ENCODE data around the gene ARCN1.

Gene ARCN1

GRCh38 chr11:118607401-118608359 is 35.5 kb downstream of the ARCN1 start, which contains the start of gene PHLDB1:
PHLDB1 (plus strand) TSS chr11:118607615; CDS start chr11:118613837, 6,222 bp downstream.
- H3K56ac ChIP-seq (ENCODE audit: low read length), result peak within 1 kb of the TSS; percentile 49
- H3K27ac ChIP-seq (ENCODE audit: low read depth, low read length), result no peak within 1 kb of the TSS
- no peak within 1 kb of the TSS for H3K4ac ChIP-seq (ENCODE audit: low read depth, low read length)
- peak within 1 kb of the TSS; percentile 25 for H3K4me3 ChIP-seq (ENCODE audit: low read length)
- no peak within 1 kb of the TSS for H2BK15ac ChIP-seq (replicated peaks; ENCODE audit: low read depth)
- H3K23ac ChIP-seq (ENCODE audit: low read length), result peak within 1 kb of the TSS; percentile 24
- no peak within 1 kb of the TSS for H4K5ac ChIP-seq (ENCODE audit: low read length)
- H3K9ac ChIP-seq (ENCODE audit: low read length), result peak within 1 kb of the TSS; percentile 59
- H3K4me1 ChIP-seq (ENCODE audit: control insufficient read depth, low read depth, low read length), result peaks cover 4% of the 10 kb centered on the region
- no peak within 1 kb of the TSS for H4K8ac ChIP-seq (ENCODE audit: low read depth, low read length)
- H3K18ac ChIP-seq (ENCODE audit: low read length), result no peak within 1 kb of the TSS
- H3K27me3 ChIP-seq (ENCODE audit: insufficient read depth, low read length, poor library complexity), result peaks cover 38% of the 10 kb centered on the region
- peak within 1 kb of the TSS; percentile 64 for H3K4me2 ChIP-seq (ENCODE audit: low read length)
- peak; percentile 54 for DNase-seq
- no peak within 1 kb of the TSS for H2AK5ac ChIP-seq (ENCODE audit: low read length)
- WGBS (ENCODE audit: extremely low coverage, insufficient coverage, low lambda C conversion rate), result no CpG with 5 or more reads among the region's 72 CpGs
- H2BK5ac ChIP-seq (ENCODE audit: low read length), result no peak within 1 kb of the TSS
- no peaks in the 10 kb centered on the region for H3K79me2 ChIP-seq (ENCODE audit: control insufficient read depth, insufficient read depth, low read length)
- H3K36me3 ChIP-seq (ENCODE audit: control insufficient read depth, insufficient read depth, low read length), result no peaks in the 10 kb centered on the region
- no peaks in the 10 kb centered on the region for H3K79me1 ChIP-seq (ENCODE audit: low read length)
- H2BK120ac ChIP-seq (ENCODE audit: low read depth, low read length), result no peak within 1 kb of the TSS

GRCh38 chr11:118608360-118609227 is 36.4 kb downstream of the ARCN1 start:
- no peak overlapping the region for H2BK5ac ChIP-seq (ENCODE audit: low read length)
- H2BK120ac ChIP-seq (ENCODE audit: low read depth, low read length), result no peak overlapping the region
- H3K4me2 ChIP-seq (ENCODE audit: low read length), result peak overlapping the region; percentile 64
- H3K23ac ChIP-seq (ENCODE audit: low read length), result peak overlapping the region; percentile 95
- H4K5ac ChIP-seq (ENCODE audit: low read length), result no peak overlapping the region
- peak; percentile 17 for DNase-seq
- H3K79me1 ChIP-seq (ENCODE audit: low read length), result no peaks in the 10 kb centered on the region
- peaks cover 5% of the 10 kb centered on the region for H3K4me1 ChIP-seq (ENCODE audit: control insufficient read depth, low read depth, low read length)
- peak overlapping the region; percentile 43 for H2AK5ac ChIP-seq (ENCODE audit: low read length)
- H3K36me3 ChIP-seq (ENCODE audit: control insufficient read depth, insufficient read depth, low read length), result no peaks in the 10 kb centered on the region
- no peak overlapping the region for H3K4ac ChIP-seq (ENCODE audit: low read depth, low read length)
- H3K56ac ChIP-seq (ENCODE audit: low read length), result peak overlapping the region; percentile 50
- no peak overlapping the region for H3K27ac ChIP-seq (ENCODE audit: low read depth, low read length)
- no peak overlapping the region for H3K4me3 ChIP-seq (ENCODE audit: low read length)
- peak overlapping the region; percentile 2 for H3K9ac ChIP-seq (ENCODE audit: low read length)
- H3K79me2 ChIP-seq (ENCODE audit: control insufficient read depth, insufficient read depth, low read length), result no peaks in the 10 kb centered on the region
- no peak overlapping the region for H4K8ac ChIP-seq (ENCODE audit: low read depth, low read length)
- no peak overlapping the region for H3K18ac ChIP-seq (ENCODE audit: low read length)
- H2BK15ac ChIP-seq (replicated peaks; ENCODE audit: low read depth), result no peak overlapping the region
- WGBS (ENCODE audit: extremely low coverage, insufficient coverage, low lambda C conversion rate), result no CpG with 5 or more reads among the region's 69 CpGs
- H3K27me3 ChIP-seq (ENCODE audit: insufficient read depth, low read length, poor library complexity), result peaks cover 38% of the 10 kb centered on the region

GRCh38 chr11:118609380-118610224 is 37.4 kb downstream of the ARCN1 start:
- peak overlapping the region; percentile 16 for H3K4me2 ChIP-seq (ENCODE audit: low read length)
- H3K79me2 ChIP-seq (ENCODE audit: control insufficient read depth, insufficient read depth, low read length), result no peaks in the 10 kb centered on the region
- no peaks in the 10 kb centered on the region for H3K36me3 ChIP-seq (ENCODE audit: control insufficient read depth, insufficient read depth, low read length)
- peaks cover 6% of the 10 kb centered on the region for H3K4me1 ChIP-seq (ENCODE audit: control insufficient read depth, low read depth, low read length)
- H3K27me3 ChIP-seq (ENCODE audit: insufficient read depth, low read length, poor library complexity), result peaks cover 38% of the 10 kb centered on the region
- H2BK120ac ChIP-seq (ENCODE audit: low read depth, low read length), result no peak overlapping the region
- no peaks in the 10 kb centered on the region for H3K79me1 ChIP-seq (ENCODE audit: low read length)
- WGBS (ENCODE audit: extremely low coverage, insufficient coverage, low lambda C conversion rate), result no CpG with 5 or more reads among the region's 57 CpGs
- no peak overlapping the region for H2BK5ac ChIP-seq (ENCODE audit: low read length)
- H3K9ac ChIP-seq (ENCODE audit: low read length), result no peak overlapping the region
- H2BK15ac ChIP-seq (replicated peaks; ENCODE audit: low read depth), result no peak overlapping the region
- H4K8ac ChIP-seq (ENCODE audit: low read depth, low read length), result no peak overlapping the region
- no peak overlapping the region for H3K18ac ChIP-seq (ENCODE audit: low read length)
- H3K4ac ChIP-seq (ENCODE audit: low read depth, low read length), result no peak overlapping the region
- H3K56ac ChIP-seq (ENCODE audit: low read length), result peak overlapping the region; percentile 50
- H3K23ac ChIP-seq (ENCODE audit: low read length), result no peak overlapping the region
- H3K27ac ChIP-seq (ENCODE audit: low read depth, low read length), result no peak overlapping the region
- H4K5ac ChIP-seq (ENCODE audit: low read length), result no peak overlapping the region
- H3K4me3 ChIP-seq (ENCODE audit: low read length), result no peak overlapping the region
- DNase-seq, result peak; percentile 26
- H2AK5ac ChIP-seq (ENCODE audit: low read length), result no peak overlapping the region

GRCh38 chr11:118610225-118610772 is 38.1 kb downstream of the ARCN1 start:
- H2BK5ac ChIP-seq (ENCODE audit: low read length), result no peak overlapping the region
- no peak overlapping the region for H2AK5ac ChIP-seq (ENCODE audit: low read length)
- H3K23ac ChIP-seq (ENCODE audit: low read length), result no peak overlapping the region
- H3K56ac ChIP-seq (ENCODE audit: low read length), result peak overlapping the region; percentile 44
- no peak overlapping the region for H3K4me3 ChIP-seq (ENCODE audit: low read length)
- no peak overlapping the region for H4K5ac ChIP-seq (ENCODE audit: low read length)
- peaks cover 37% of the 10 kb centered on the region for H3K27me3 ChIP-seq (ENCODE audit: insufficient read depth, low read length, poor library complexity)
- no peaks in the 10 kb centered on the region for H3K36me3 ChIP-seq (ENCODE audit: control insufficient read depth, insufficient read depth, low read length)
- WGBS (ENCODE audit: extremely low coverage, insufficient coverage, low lambda C conversion rate), result no CpG with 5 or more reads among the region's 42 CpGs
- peak overlapping the region; percentile 16 for H3K4me2 ChIP-seq (ENCODE audit: low read length)
- no peaks in the 10 kb centered on the region for H3K79me2 ChIP-seq (ENCODE audit: control insufficient read depth, insufficient read depth, low read length)
- H3K18ac ChIP-seq (ENCODE audit: low read length), result no peak overlapping the region
- H3K4me1 ChIP-seq (ENCODE audit: control insufficient read depth, low read depth, low read length), result peaks cover 8% of the 10 kb centered on the region
- H2BK15ac ChIP-seq (replicated peaks; ENCODE audit: low read depth), result no peak overlapping the region
- no peak overlapping the region for H3K4ac ChIP-seq (ENCODE audit: low read depth, low read length)
- H4K8ac ChIP-seq (ENCODE audit: low read depth, low read length), result no peak overlapping the region
- no peak overlapping the region for H3K27ac ChIP-seq (ENCODE audit: low read depth, low read length)
- no peak overlapping the region for H2BK120ac ChIP-seq (ENCODE audit: low read depth, low read length)
- DNase-seq, result no peak
- H3K79me1 ChIP-seq (ENCODE audit: low read length), result no peaks in the 10 kb centered on the region
- peak overlapping the region; percentile 13 for H3K9ac ChIP-seq (ENCODE audit: low read length)

All from mesendoderm (in vitro differentiated cells).